Stomach (tissue), 4 donors: Measurements from ENCODE around the gene AFDN.

ENCODE experiments used
- EP300 ChIP-seq: sonication (generic); formaldehyde crosslinking; IDR thresholded peaks from one replicate; pipeline ENCODE4 v1.6.1; 2017; ENCODE audit warnings: antibody characterized with exemption
- POLR2A ChIP-seq, 4 donors: fragments of 450-650 bp; IDR thresholded peaks; one replicate each; pipeline ENCODE4 v1.6.1; 2016; ENCODE audit warnings: antibody characterized with exemption in 4 of 4, control low read depth in 2 of 4, mild to moderate bottlenecking in 1 of 4, moderate library complexity in 1 of 4
- POLR2AphosphoS5 ChIP-seq, 3 donors: sonication (generic); formaldehyde crosslinking; IDR thresholded peaks; one replicate each; pipeline ENCODE4 v1.6.1; 2016; ENCODE audit warnings: antibody characterized with exemption in 3 of 3
- TF ChIP-seq, protein P1 (sequence below), 7 experiments: fragments of 450-650 bp in 4 of 7; fragments of 200-600 bp in 3 of 7; sonication (generic) in 3 of 7; IDR thresholded peaks; one replicate each; pipeline ENCODE4 v1.5.1; 2016 to 2019; ENCODE audit warnings: antibody characterized with exemption in 7 of 7, control low read depth in 2 of 7, mild to moderate bottlenecking in 1 of 7

DNA sequence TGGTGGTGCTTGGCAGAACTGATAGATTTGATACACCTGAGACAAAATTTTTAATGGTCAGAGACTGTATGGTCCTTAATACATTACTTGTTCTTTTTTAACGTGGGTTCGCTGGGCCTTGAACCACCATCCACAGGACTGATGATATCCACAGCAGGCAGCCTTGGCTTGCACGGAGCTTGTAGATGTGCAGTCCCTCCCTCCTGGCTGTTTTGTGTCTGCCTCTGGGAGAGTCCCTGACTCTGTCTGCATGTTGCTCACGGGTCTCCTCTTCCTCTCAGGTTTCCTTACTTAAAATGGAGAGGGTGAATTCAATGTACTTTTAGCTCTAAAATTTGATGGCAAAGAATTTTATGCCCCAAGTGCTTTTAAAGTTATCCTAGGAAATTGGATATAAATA lies 188.3 kb downstream of the AFDN start:
- TF ChIP-seq, protein P1, sequence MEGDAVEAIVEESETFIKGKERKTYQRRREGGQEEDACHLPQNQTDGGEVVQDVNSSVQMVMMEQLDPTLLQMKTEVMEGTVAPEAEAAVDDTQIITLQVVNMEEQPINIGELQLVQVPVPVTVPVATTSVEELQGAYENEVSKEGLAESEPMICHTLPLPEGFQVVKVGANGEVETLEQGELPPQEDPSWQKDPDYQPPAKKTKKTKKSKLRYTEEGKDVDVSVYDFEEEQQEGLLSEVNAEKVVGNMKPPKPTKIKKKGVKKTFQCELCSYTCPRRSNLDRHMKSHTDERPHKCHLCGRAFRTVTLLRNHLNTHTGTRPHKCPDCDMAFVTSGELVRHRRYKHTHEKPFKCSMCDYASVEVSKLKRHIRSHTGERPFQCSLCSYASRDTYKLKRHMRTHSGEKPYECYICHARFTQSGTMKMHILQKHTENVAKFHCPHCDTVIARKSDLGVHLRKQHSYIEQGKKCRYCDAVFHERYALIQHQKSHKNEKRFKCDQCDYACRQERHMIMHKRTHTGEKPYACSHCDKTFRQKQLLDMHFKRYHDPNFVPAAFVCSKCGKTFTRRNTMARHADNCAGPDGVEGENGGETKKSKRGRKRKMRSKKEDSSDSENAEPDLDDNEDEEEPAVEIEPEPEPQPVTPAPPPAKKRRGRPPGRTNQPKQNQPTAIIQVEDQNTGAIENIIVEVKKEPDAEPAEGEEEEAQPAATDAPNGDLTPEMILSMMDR (IDR thresholded peaks at IDR 0.05): no peak
- TF ChIP-seq POLR2AphosphoS5 (IDR thresholded peaks at IDR 0.05) (no peak), POLR2A (IDR thresholded peaks at IDR 0.05) (no peak), EP300 (no peak)
